ENCODE measurements around the gene PAX4.

PAX4 gene

GRCh38 chr7:127628445-127628844 lies 10.5 kb upstream of the PAX4 start:
- DNase-seq (ENCODE audit: low read depth) = no peak

DNA sequence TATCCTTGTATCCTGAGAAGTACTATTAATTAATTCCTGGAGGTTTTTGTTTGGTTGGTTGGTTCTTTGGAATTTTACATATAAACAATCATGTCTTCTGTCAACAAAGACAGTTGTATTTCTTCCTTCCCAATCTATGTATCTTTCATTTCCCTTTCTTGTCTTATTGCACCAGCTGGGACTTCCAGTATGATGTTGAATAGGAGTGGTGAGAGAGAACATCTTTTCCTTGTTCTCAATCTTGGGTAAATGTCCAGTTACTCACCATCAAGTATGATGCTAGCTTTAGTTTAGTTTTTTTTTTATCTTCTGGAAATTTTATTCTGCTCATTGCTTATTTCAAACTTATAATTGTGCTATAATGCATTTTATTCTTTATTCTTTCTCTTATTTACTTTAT lies 7.4 kb upstream of the PAX4 start:
- DNase-seq (ENCODE audit: low read depth) = no peak

GRCh38 chr7:127620406-127621233 lies 2.7 kb upstream of the PAX4 start:
- no peak for DNase-seq (ENCODE audit: low read depth)

GRCh38 chr7:127619681-127620405 lies 1.9 kb upstream of the PAX4 start:
- no peak for DNase-seq (ENCODE audit: low read depth)

DNA sequence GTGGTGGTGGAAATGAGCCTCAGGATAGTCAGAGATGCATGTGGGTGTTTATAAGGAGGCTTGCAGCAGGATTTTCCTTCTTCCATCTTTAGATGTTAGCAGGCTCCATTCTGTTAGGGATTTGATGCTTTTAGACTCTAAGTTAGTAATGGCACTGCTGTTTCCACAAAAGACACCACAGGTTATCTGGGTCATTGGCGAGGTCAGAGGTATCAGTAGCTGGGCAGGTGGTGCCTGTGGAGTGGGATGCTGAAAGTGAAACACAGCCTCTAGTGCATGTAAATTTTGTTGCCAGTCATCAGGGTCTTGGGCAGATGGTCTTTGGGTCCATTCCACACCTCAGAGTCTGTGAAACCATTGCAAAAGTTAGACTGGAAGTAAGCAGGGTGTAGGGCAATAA lies 833 bp upstream of the PAX4 start:
- DNase-seq (ENCODE audit: low read depth) = no peak

GRCh38 chr7:127616724-127617123 lies 1.2 kb downstream of the PAX4 start:
- no peak for DNase-seq (ENCODE audit: low read depth)

- no peak for DNase-seq (ENCODE audit: low read depth)
Measured at GRCh38 chr7:127612263-127612662, 5.7 kb downstream of the PAX4 start.

GRCh38 chr7:127609297-127609696 lies 8.6 kb downstream of the PAX4 start:
- DNase-seq (ENCODE audit: low read depth) = no peak

DNA sequence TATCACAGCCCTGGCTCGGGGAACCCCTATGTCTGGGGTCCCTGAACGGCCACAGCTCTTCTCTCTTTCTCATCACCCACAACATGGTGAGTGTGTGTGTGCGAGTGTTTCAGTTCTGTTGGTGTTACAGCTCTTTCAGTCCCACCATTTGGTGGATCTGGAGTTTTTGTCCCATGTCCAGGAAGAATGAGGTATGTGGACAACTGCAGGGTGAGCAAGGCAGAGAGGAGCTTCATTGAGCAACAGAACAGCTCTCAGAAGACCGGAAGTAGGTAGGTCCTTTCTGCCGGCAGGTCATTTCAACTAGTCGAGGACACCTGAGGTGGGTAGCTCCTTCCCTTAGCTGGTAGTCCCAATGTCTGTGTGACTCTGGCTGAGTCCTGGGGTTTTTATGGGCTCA lies 9.5 kb downstream of the PAX4 start:
- DNase-seq (ENCODE audit: low read depth) = no peak

DNA sequence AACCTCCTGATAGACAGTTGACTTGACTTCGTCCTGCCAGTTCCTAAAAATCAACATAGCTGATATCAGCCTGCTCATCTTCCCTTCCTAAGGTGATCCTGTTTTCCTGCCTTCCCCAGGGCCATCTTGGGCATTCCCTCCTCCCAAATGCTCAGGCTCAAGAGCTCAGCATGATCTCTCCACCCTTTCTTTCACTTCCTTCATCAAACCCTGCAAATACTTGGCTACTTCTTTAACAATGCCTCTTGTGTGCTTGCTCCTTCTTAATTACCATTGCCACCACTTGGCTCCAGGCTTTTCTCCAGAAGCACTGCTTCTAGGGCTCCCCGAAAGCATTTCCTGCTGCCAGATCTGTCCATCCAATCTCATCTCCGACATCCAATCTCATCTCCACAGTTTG lies 17.1 kb downstream of the PAX4 start:
- no peak for DNase-seq (ENCODE audit: low read depth)

DNA sequence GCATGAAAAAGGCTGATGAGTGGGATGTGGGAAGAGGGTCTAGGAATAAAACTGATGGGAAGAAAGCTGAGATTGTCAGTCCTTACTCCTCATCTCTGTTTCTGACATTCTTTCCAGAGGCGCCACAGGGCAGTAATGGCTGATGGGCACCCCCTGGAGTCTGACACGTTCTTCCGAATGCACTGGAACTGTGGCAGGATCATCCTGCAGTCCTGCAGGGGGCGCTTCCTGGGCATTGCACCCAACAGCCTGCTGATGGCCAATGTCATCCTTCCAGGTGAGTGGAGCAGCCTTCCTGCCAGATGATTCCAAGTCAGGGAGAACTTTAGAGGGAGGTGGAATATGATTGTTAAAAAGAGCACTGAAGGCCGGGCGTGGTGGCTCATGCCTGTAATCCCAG lies 19.6 kb downstream of the PAX4 start:
- no peak for DNase-seq (ENCODE audit: low read depth)

DNA sequence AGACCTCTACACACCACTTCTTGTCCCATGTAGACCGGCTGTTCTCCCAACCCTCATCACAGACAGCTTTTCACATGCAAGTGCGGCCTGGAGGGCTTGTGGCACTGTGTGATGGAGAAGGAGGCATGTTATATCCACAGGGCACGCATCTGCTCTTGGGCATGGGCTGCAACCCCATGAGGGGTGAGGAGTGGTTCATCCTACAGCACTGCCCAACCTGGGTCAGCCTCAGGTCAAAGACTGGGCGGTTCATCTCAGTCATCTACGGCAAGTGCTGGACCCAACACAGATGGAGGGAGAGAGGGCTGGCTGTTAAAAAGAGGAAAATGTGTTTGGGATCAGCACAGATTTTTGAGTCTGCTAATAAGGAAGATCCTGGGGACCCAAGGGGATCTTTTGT lies 22.2 kb downstream of the PAX4 start:
- no peak for DNase-seq (ENCODE audit: low read depth)

DNA sequence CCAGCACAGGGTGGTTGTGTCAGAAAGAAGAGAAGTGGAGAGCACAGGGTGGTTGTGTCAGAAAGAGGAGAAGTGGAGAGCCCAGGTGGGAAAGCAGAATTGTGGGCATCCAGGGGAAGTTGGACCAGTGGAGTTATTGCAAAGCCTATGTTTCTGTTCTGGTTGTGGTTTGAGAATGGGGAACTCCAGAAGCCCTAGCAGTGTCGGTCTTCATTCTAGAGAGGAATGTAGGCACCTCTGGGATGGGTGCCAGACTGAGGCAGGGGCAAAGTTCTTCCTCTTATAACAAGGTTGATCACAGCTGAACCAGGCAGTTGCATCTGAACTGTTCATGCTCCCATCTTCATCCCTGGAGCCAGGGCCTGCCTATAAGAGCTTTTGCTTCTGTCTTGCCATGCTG lies 23.5 kb downstream of the PAX4 start:
- DNase-seq (ENCODE audit: low read depth) = no peak

- DNase-seq (ENCODE audit: low read depth) = no peak
Measured at GRCh38 chr7:127592550-127592949, 25.4 kb downstream of the PAX4 start.

DNA sequence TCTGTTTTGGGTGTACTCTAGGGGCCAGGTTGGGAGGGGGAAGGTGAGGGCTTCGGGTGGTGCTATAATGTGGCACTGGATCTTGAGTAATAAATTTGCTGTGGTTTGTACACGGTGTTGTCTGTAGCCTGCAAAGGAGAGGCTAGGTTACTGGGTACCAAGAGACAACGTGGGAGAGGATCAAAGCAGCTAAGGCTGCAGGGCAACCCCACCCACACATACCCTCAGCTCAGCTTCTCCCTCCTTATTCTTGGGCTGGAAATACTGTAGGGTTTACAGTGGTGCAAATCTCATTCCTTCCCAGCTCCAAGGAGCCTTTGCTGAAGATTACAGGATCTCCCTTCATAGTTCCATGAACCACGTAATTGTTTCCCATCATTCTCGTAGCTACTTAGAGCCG lies 26.4 kb downstream of the PAX4 start:
- DNase-seq (ENCODE audit: low read depth) = no peak

GRCh38 chr7:127591189-127591588 lies 26.8 kb downstream of the PAX4 start:
- no peak for DNase-seq (ENCODE audit: low read depth)

- DNase-seq (ENCODE audit: low read depth) = no peak
Measured at GRCh38 chr7:127589896-127590295, 28.0 kb downstream of the PAX4 start.

- no peak for DNase-seq (ENCODE audit: low read depth)
Measured at GRCh38 chr7:127588697-127589482, 29.1 kb downstream of the PAX4 start.

DNA sequence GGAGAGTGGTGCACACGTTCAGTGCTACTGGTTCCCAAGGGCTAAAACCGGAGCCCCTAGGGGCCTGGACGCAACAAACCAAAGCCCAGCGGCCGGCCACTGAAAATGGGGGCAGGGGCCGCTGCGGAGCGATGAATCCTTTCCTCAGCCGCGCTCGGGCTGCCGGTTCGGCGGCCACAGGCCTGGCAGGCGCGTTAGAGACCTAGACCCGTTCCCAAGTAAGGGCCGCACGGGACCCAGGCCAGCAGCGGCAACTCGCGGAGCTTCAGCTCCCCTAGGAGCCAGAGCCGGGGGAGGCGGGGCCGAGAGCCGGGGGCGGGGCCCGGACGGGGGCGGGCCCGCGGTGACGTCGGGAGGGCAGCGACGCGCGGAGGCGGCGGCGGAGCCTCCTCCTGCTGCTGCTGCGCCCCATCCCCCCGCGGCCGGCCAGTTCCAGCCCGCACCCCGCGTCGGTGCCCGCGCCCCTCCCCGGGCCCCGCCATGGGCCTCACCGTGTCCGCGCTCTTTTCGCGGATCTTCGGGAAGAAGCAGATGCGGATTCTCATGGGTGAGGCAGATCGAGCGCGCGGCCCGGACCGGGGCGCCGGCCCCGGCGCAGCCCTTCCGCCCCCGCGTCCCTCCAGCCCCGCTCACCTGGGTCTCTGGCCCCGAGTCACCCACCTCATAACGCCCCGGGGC lies 29.8 kb downstream of the PAX4 start, which contains the start of gene ARF5:
Gene ARF5 (plus strand): TSS at position 393 of the 678 bp plus-strand sequence. CDS start 88 bp downstream, at position 481.
- peak; percentile 79 for DNase-seq (ENCODE audit: low read depth)

- DNase-seq (ENCODE audit: low read depth) = no peak
Measured at GRCh38 chr7:127587663-127588018, 30.3 kb downstream of the PAX4 start.

DNA sequence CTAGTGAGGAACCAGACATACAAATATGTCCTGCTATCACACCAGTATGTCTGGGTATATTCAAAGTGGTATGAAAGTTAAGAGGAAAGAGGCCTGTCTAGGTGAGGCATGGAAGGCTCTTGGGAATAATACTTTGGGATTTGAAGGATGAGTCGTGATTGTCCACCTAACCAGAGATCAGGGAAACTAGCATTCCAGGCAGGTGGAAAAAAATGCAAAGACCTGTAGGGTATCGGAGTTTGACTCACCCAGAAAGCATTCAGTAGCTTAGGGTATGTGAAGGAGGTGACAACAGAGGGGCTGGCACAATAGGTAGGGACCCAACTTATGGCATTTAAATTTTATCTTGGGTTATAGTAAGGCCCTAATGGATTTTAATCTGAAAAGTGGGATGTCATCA lies 31.6 kb downstream of the PAX4 start:
- DNase-seq (ENCODE audit: low read depth) = no peak
